Pons (tissue), 1 donor: ENCODE results near the gene PTPRF.

Source experiments
- DNase-seq: peaks from one replicate; pipeline ENCODE4 v3.0.0-alpha.2; 2016; ENCODE audit warnings: low spot score

The PTPRF gene

DNA sequence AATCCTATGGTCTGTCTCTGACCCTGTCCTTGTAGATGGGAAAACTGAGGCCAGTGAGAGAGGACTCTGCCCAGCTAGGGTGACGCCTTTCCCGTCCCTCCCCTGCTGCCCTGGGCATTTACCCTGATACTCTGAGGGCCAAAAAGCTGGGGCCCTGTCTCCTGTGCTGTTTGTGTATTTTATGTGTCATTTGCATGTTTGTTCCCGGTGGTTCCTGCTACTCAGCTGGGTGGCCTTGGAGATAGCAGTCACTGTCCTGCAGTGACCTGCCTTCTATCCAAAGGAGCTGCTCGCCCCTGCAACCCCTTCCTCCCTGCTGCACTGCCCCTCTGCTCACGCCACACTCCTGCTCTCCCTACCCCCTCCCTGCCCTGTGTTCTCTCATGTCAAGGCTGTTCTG, 78.1 kb downstream of the PTPRF start:
- DNase-seq: no peak

DNA sequence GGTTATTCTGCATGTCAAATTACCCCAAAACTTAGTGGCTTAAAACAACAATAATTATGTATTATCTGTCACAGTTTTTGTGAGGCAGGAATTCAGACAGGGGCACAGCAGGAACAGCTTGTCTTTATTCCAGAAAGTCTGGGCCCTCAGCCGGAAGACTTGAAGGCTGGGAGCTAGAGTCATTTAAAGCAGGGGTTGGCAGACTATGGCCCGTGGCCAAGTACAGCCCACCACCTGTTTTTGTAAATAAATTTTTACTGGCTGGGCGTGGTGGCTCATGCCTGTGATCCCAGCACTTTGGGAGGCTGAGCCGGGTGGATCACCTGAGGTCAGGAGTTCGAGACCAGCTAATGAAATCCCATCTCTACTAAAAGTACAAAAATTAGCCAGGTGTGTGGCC, 79.7 kb downstream of the PTPRF start:
- DNase-seq: no peak

DNA sequence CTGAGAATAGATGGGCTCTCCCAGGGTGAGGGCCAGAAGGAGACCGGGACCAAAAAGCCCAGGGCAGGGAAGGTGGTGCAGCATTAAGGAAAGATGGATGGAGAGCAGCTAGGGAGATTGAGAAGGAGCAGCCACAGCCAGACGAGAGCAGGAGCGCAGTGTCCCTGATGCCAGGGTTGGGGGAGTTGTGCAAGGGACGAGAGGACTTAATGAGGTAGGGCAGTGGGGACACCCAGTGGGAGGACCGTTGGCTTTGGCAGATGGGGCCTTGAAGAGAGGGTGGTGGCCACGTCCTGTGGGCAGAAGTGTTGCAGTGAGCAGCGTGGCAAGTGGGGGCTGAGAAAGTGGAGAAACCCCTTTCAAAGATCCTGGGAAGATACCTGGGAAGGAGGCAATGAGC, 81.3 kb downstream of the PTPRF start:
- no peak for DNase-seq

DNA sequence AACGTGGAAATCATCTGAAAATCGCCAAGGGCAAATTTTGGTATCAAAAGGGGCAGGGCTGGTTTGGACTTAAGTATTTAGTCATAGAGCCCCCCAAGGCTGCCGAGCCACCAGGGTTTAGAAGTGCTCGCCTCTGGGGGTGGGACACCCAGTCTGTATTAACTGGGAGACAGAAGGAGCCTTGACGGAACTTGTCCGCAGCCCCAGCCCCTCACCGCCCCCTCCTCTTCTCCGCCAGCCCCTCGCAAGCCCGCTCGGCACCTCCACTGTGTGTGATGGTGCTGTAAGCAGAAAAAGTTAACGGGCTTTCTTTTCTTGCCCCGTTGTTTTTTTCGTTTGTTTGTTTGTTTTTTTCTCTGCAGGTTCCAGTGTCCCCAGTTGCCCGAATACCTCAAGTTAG, 81.7 kb downstream of the PTPRF start:
- no peak for DNase-seq

DNA sequence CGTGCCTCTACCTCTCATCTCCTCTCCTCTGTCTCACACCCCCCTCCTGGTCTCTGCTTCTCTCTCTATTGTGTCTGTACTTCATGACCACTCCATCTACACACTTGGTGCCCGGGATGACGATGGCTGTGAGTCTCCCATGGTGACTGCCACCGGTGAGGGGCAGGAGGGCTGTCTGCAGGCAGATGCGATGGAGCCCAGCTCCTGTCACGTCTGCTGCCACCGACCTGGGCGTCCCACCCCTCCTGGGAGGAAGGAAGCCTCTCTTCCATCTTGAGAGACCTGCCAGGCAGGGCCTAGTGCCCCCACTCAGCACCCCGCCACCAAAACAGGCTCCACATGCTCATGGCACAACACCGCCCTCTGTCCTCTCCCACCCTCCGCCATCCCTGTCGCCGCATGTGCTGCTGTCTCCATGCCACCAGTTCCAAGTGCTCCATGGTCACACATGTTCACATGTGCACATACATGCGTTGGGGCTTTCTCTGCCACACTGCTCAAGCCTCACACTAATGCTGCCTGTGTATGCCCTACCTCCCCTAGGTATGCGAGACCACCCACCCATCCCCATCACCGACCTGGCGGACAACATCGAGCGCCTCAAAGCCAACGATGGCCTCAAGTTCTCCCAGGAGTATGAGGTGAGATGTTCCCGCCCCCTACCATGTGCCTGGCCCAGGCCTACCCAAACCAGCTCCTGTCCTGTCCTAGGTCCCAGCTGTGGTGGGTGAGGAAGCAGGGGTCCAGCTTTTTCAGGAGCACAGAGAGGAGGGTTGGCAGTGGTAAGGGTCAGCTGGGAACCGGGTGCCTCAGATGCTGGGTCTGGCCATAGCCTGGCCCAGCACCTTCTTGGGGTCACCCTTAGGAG, 82.6 kb downstream of the PTPRF start:
- no peak for DNase-seq

DNA sequence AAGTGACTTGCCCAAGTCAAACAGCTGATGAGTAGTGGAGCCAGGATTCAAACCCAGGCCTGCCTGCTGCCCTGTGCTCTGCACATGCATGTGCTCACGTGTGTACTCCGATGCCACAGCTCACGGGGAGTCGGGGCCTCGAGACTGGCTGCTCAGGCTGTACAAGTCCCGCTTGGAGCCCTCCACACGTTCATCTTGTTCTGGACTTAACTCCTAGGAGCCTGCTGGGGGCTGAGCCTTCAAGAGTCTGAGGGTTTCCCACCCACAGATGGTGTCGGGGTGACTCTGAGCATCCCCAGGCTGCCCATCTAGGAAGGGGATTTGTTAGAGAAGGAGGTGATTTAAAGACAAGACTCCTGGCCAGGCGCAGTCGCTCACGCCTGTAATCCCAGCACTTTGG, 83.5 kb downstream of the PTPRF start:
- DNase-seq: no peak

DNA sequence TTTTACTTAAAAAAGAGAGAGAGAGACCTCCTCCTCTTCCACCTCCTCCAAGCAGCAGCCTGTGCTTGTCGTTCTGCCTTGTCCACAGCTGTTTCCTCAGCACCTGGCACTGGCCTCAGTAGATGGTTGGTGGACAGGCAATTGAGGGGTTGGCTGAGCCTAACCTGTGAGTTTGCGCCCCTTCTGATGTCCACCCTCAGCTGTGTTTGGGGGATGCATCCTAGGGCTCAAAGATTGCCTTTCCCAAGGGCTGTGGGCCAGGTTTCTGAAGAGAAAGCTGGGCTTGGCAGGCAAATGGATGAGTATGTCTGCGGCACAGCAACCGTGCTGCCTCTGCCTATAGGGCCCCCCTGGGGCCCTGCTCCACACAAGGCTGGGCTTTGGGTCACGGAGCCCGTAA, 84.2 kb downstream of the PTPRF start:
- no peak for DNase-seq

DNA sequence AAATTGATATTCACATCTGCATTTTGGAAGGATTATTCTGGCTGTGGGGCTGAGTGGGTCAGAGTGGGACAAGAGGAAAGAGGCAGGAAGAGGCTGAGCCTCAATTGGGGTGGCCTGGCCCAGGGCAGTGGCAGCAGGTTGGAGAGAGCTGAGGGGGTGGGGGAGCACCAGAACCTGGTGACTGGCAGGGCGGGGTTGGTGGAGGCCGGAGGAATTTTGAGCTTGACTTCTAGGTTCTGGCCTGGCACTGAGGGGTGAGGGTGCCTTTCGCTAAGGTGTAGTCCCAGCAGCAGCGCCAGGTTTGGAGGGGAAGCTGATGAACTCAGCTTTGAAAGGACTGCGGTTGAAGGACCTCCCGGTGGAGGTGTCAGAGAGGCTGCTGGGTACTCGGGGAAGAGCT, 85.7 kb downstream of the PTPRF start:
- no peak for DNase-seq

DNA sequence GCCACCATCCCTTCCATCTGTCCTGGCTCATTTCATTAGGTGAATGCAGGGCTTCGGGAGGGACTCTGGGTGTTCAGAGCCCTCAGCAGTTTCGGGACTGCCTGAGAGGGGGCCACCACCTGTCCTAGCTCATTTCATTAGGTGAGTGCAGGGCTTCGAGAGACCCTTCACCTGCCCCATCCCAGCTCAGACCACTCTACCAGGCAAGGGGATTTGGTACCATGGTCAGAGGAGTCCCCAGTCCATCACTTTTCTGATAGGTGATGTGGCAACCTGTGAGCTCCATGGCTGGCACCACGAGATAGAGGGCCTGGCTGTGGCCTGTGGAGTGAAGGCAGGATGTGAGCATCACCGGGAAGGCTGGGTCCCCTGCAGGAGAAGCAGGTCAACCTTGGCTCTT, 86.3 kb downstream of the PTPRF start:
- no peak for DNase-seq

DNA sequence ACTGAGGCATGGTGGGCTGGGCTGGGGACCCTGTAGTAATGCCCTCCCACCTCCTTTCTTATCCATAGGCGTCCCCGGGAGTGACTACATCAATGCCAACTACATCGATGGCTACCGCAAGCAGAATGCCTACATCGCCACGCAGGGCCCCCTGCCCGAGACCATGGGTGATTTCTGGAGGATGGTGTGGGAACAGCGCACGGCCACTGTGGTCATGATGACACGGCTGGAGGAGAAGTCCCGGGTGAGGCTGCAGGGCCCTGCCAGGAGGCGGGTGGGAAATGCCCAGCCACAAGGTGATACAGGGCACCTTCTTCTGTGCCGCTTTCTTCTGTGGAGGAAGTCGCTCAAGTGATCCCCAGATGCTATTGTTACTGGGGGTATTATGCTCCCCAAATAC, 87.0 kb downstream of the PTPRF start:
- no peak for DNase-seq

DNA sequence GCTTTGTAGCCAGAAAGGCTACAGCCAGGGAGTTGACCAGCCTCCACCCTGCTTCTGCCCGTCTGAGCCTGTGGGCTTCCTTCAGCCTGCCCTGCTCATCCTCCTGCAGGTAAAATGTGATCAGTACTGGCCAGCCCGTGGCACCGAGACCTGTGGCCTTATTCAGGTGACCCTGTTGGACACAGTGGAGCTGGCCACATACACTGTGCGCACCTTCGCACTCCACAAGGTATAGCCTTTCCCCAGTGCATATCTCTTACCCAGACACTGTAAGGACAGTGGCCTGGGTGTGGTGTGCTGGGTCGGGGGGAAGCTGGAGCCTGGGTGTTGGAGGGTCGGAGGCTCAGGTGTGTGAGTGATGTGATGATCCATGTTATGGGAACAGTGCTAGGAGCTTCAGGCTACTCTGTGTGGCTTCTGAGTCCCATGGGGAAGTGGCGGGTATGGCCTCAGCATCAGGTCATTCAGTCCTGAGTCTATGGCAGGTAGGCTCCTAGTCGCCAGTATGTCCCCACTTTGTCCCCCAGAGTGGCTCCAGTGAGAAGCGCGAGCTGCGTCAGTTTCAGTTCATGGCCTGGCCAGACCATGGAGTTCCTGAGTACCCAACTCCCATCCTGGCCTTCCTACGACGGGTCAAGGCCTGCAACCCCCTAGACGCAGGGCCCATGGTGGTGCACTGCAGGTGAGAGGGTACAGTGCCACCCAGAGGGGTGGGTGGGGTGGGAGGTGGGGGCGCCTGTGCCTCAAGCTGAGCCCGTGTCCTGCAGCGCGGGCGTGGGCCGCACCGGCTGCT, 88.0 kb downstream of the PTPRF start:
- no peak for DNase-seq

DNA sequence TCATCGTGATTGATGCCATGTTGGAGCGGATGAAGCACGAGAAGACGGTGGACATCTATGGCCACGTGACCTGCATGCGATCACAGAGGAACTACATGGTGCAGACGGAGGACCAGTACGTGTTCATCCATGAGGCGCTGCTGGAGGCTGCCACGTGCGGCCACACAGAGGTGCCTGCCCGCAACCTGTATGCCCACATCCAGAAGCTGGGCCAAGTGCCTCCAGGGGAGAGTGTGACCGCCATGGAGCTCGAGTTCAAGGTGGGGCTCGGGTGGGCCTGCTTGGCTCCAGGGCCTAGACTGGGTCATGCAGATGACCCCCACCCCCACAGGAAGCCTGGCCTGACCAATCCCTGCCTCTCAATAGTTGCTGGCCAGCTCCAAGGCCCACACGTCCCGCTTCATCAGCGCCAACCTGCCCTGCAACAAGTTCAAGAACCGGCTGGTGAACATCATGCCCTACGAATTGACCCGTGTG, 88.7 kb downstream of the PTPRF start:
- no peak for DNase-seq

DNA sequence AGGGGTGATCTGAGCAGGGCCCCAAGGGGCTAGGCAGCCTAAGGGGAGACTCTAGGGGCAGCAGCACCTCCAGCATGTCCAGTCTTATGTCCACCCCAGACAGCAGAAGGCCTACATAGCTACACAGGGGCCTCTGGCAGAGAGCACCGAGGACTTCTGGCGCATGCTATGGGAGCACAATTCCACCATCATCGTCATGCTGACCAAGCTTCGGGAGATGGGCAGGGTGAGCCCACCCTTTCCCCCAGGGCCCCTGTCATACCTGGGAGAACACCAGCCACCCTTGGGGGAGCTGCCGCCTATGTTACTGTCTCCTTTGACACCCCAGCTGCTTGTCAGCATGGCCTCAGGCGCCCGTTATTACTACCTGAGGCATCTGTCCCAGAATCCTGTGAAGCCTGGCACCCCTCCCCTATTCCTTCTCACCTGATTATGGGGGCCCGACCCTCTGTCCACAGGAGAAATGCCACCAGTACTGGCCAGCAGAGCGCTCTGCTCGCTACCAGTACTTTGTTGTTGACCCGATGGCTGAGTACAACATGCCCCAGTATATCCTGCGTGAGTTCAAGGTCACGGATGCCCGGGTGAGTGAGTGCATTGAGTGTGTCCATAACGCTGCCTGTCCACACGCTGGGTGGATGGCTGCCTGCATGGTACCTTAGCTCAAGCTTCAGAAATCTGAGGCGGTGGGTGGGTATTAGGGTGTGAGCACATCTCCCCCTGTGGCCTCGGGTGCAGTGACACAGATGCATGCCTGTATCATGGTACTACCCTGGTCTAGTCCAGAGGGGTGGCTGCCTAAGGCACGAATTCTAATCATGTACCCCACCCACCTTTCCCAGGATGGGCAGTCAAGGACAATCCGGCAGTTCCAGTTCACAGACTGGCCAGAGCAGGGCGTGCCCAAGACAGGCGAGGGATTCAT, 89.6 kb downstream of the PTPRF start:
- no peak for DNase-seq

DNA sequence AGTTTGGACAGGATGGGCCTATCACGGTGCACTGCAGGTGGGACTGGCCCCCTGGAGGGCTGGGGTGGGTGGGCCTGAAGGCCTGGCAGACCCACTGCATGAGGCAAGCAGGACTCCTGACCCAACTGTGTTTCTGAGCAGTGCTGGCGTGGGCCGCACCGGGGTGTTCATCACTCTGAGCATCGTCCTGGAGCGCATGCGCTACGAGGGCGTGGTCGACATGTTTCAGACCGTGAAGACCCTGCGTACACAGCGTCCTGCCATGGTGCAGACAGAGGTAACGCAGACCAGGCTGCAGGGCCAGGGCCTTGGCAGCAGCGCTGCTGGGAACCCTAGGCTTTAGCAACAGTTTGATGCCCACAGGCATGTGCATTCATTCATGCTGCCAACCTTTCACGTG, 90.3 kb downstream of the PTPRF start:
- DNase-seq: no peak

DNA sequence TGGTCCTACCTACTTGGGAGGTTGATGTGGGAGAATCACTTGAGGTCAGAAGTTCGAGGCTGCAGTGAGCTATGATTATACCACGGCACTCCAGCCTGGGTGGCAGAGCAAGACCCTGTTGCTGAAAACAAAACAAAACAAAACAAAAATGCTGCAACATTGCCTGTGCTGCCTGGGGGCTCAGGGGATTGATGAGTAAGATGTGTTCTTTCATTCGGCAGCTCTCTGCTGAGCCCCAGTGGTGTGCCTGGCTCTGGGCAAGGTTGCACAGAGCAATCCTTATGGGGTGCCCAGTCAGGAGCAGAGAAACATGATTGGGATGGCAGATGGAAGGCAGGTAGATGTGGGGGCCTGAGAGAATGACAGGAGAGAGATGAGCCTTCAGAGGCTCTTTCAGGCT, 90.7 kb downstream of the PTPRF start:
- DNase-seq: no peak

DNA sequence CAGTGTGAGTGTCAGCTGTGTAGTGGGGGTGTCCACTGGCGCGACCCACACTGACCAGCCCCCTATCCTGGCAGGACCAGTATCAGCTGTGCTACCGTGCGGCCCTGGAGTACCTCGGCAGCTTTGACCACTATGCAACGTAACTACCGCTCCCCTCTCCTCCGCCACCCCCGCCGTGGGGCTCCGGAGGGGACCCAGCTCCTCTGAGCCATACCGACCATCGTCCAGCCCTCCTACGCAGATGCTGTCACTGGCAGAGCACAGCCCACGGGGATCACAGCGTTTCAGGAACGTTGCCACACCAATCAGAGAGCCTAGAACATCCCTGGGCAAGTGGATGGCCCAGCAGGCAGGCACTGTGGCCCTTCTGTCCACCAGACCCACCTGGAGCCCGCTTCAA, 91.2 kb downstream of the PTPRF start:
- DNase-seq: no peak

DNA sequence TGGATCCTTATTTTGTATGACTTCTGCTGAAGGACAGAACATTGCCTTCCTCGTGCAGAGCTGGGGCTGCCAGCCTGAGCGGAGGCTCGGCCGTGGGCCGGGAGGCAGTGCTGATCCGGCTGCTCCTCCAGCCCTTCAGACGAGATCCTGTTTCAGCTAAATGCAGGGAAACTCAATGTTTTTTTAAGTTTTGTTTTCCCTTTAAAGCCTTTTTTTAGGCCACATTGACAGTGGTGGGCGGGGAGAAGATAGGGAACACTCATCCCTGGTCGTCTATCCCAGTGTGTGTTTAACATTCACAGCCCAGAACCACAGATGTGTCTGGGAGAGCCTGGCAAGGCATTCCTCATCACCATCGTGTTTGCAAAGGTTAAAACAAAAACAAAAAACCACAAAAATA, 91.8 kb downstream of the PTPRF start:
- DNase-seq: no peak

DNA sequence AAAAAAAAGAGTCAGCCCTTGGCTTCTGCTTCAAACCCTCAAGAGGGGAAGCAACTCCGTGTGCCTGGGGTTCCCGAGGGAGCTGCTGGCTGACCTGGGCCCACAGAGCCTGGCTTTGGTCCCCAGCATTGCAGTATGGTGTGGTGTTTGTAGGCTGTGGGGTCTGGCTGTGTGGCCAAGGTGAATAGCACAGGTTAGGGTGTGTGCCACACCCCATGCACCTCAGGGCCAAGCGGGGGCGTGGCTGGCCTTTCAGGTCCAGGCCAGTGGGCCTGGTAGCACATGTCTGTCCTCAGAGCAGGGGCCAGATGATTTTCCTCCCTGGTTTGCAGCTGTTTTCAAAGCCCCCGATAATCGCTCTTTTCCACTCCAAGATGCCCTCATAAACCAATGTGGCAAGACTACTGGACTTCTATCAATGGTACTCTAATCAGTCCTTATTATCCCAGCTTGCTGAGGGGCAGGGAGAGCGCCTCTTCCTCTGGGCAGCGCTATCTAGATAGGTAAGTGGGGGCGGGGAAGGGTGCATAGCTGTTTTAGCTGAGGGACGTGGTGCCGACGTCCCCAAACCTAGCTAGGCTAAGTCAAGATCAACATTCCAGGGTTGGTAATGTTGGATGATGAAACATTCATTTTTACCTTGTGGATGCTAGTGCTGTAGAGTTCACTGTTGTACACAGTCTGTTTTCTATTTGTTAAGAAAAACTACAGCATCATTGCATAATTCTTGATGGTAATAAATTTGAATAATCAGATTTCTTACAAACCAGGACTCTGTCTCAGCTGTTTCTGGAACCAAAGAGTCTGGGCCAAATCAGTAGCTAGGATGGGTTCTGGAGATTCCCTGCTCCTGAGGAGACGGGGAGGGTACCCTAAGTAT, 92.5 kb downstream of the PTPRF start:
- DNase-seq: no peak

DNA sequence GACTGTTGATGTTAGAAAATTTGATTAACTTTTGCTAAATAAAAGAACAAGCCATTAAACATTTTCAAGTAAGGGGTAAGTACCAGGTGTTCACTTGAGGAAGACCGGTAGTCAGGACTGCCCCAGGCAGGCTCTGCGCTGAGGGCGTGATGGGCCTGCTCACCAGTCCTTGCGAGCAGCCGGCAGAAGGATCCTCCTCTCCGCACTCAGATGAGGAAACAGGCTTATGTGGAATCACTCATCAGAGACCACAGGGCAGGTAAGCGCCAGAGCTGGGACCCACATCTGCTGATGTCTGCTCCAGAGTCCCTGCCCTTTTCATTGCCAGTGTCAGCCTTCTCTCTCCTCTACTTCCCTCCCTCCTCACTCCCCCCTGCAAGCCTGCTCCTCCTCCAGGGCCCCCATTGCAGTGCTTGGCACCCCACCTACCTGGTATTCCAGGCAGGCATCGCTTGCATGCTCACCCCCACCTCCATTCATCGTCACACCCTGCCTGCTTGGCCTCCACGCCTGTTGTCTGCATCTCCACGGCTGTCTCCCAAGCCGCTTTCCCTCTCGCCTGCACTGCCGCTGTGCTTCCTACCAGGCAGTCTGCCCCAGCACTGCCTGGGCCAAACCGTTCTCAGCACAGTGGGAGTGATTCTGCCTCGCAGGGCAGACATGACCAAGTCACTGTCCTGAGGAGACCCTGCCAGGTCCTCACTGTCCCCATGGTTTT, 94.5 kb downstream of the PTPRF start:
- no peak for DNase-seq

DNA sequence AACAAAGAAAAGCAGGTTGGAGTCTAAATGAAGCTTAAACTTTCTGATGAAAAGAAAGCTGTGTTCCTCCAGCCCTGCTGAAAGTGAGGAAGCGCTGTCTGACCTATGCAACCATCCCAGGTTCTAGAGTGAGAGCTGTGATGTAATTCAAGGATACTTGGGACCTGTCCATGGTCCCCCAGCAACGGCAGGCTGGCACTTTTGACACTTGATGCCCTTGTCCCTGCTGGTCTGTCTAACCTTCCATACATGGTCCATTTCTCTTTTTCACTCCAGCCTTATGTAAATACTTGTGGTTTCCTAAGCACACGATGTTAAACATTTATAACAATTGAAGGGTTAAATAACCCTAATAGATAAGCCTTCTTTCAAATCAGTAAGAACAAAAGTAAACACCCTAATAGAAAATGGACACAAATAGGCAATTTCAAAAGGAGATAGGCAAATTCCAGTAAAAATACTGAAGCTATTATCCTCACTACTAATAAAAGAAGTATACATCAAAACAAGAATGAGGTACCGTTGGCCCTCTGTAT, 101.5 kb downstream of the PTPRF start:
- DNase-seq: no peak
